Uterus (tissue), 4 donors: ENCODE measurements around the gene REM1. TPM values are rescaled to one million over a fixed set of nuclear protein-coding genes. Genes with fewer than 3 reads are reported as not detected.
A peak's percentile ranks its signal among the peaks of the same experiment; 100 is the strongest.

Experiments
- DNase-seq, 2 donors: peaks; one replicate each; pipeline ENCODE4 v3.0.0-alpha.2; 2019 to 2020
- H3K27ac ChIP-seq, 2 donors: fragments of 200-600 bp; sonication (generic); 1 replicate in 1 of 2; 2 replicates in 1 of 2; pipeline ENCODE4 v1.5.1; 2016 to 2018
- H3K27me3 ChIP-seq, 2 donors: fragments of 200-600 bp; sonication (generic); one replicate each; pipeline ENCODE4 v1.5.1; 2018 to 2019; ENCODE audit warnings: control low read depth in 1 of 2
- H3K36me3 ChIP-seq, 2 donors: fragments of 200-600 bp; sonication (generic); one replicate each; pipeline ENCODE4 v1.5.1; 2019; ENCODE audit warnings: control low read depth in 1 of 2
- H3K4me1 ChIP-seq, 2 donors: fragments of 200-600 bp; sonication (generic); one replicate each; pipeline ENCODE4 v1.5.1; 2018 to 2019; ENCODE audit warnings: control low read depth in 1 of 2
- H3K4me3 ChIP-seq, 2 donors: fragments of 200-600 bp; sonication (generic); 1 replicate in 1 of 2; 2 replicates in 1 of 2; pipeline ENCODE4 v1.5.1; 2018 to 2019; ENCODE audit warnings: mild to moderate bottlenecking in 1 of 2
- H3K9me3 ChIP-seq, 2 donors: fragments of 200-600 bp; sonication (generic); one replicate each; pipeline ENCODE4 v1.5.1; 2019; ENCODE audit warnings: control low read depth in 1 of 2
- CTCF ChIP-seq, 4 experiments: fragments of 200-600 bp in 2 of 4; fragments of 450-650 bp in 2 of 4; sonication (generic) in 2 of 4; IDR thresholded peaks; one replicate each; pipeline ENCODE4 v1.5.1; 2016 to 2019; ENCODE audit warnings: antibody characterized with exemption in 4 of 4, mild to moderate bottlenecking in 2 of 4, moderate library complexity in 1 of 4
- POLR2A ChIP-seq, 2 donors: fragments of 450-650 bp; IDR thresholded peaks; one replicate each; pipeline ENCODE4 v1.6.1; 2016; ENCODE audit warnings: antibody characterized with exemption in 2 of 2, mild to moderate bottlenecking in 1 of 2, moderate library complexity in 1 of 2
- intact Hi-C: fragments of 100-400 bp; cut with DNase I; formaldehyde crosslinking; loops from one replicate; pipeline ENCODE4 v1.15.1; 2023; ENCODE audit warnings: low total_unique reads
- total RNA-seq, 4 donors: library from RNA; depleted of rRNA in 3 of 4; stranded (reverse); fragments of >200 nt in 3 of 4; gene quantifications; one replicate each; pipeline versions ENCODE4 v1.1.0 to v1.2.4, GENCODE V29; 2014 to 2023
- donor health status: DM: yes; HTN: yes; CAD: no.

REM1 gene
- total RNA-seq, 4 donors from 2014 or later, result 0.59 to 12.1 (median 8.7) TPM

GRCh38 chr20:31485450-31486339, 10.6 kb downstream of the REM1 start:
- no peaks in the 10 kb centered on the region for H3K36me3 ChIP-seq
- TF ChIP-seq CTCF (IDR thresholded peaks at IDR 0.05) (no peak), POLR2A (IDR thresholded peaks at IDR 0.05) (peak; percentile 14 to 15)
- peak overlapping the region; percentile 79 to 94 for H3K27ac ChIP-seq
- no peaks in the 10 kb centered on the region for H3K4me1 ChIP-seq
- no peaks in the 10 kb centered on the region for H3K9me3 ChIP-seq
- intact Hi-C loops, result no loop called here
- H3K4me3 ChIP-seq, result peak overlapping the region; percentile 23 to 25
- peak; percentile 73 to 86 for DNase-seq
- no peaks in the 10 kb centered on the region for H3K27me3 ChIP-seq

GRCh38 chr20:31488115-31488514, 13.0 kb downstream of the REM1 start:
- Histone ChIP-seq H3K36me3 (no peaks in the 10 kb centered on the region), H3K4me1 (no peaks in the 10 kb centered on the region), H3K9me3 (no peaks in the 10 kb centered on the region), H3K27ac (peak overlapping the region; percentile 24 to 48), H3K4me3 (no peak overlapping the region), H3K27me3 (no peaks in the 10 kb centered on the region)
- intact Hi-C loops, result no loop called here
- peak in 1 of 2 donors; percentile 24 for DNase-seq
- TF ChIP-seq CTCF (IDR thresholded peaks at IDR 0.05), result no peak

- intact Hi-C loops, result no loop called here
- Histone ChIP-seq H3K4me1 (no peaks in the 10 kb centered on the region), H3K27me3 (no peaks in the 10 kb centered on the region), H3K9me3 (no peaks in the 10 kb centered on the region), H3K36me3 (no peaks in the 10 kb centered on the region), H3K4me3 (no peak overlapping the region), H3K27ac (no peak overlapping the region)
- TF ChIP-seq CTCF (IDR thresholded peaks at IDR 0.05) (no peak), POLR2A (IDR thresholded peaks at IDR 0.05) (no peak)
- DNase-seq, result no peak
Observed at GRCh38 chr20:31489152-31489551, 14.1 kb downstream of the REM1 start.

GRCh38 chr20:31490752-31491151, 15.7 kb downstream of the REM1 start:
- H3K9me3 ChIP-seq, result no peaks in the 10 kb centered on the region
- H3K4me1 ChIP-seq, result no peaks in the 10 kb centered on the region
- no peak overlapping the region for H3K27ac ChIP-seq
- no peaks in the 10 kb centered on the region for H3K36me3 ChIP-seq
- DNase-seq, result no peak
- H3K27me3 ChIP-seq, result no peaks in the 10 kb centered on the region
- H3K4me3 ChIP-seq, result no peak overlapping the region
- TF ChIP-seq POLR2A (IDR thresholded peaks at IDR 0.05), result no peak
- no peak for TF ChIP-seq CTCF (IDR thresholded peaks at IDR 0.05)
- intact Hi-C loops, result no loop called here

- Histone ChIP-seq H3K4me3 (no peak overlapping the region), H3K36me3 (no peaks in the 10 kb centered on the region), H3K4me1 (peaks cover 0 to 6% of the 10 kb centered on the region in 2 donors), H3K27ac (no peak overlapping the region), H3K9me3 (no peaks in the 10 kb centered on the region), H3K27me3 (no peaks in the 10 kb centered on the region)
- TF ChIP-seq CTCF (IDR thresholded peaks at IDR 0.05) (peak in 3 of 4 experiments; percentile 16 to 34 (median 18)), POLR2A (IDR thresholded peaks at IDR 0.05) (no peak)
- DNase-seq, result peak in 1 of 2 donors; percentile 57
- intact Hi-C loops, result no loop called here
Observed at GRCh38 chr20:31494131-31494530, 19.0 kb downstream of the REM1 start.
